ENCODE data around the gene FLT3LG.

DNA sequence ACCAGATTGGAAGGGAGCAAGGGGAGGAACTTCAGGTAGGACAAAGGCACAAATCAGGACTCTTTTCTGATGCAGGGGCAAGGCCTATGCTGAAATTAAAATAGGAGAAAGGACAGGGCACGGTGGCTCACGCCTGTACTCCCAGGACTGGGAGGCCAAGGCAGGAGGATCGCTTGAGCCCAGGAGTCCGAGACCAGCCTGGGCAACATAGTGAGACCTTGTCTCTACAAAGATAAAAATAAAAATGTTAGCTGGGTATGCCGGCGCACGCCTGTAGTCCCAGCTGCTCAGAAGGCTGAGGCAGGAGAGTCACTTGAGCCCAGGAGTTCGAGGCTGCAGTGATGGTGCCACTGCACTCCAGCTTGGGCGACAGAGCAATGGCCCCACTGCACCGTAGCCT is 38.3 kb upstream of the FLT3LG start:
- TF ChIP-seq CTCF (IDR thresholded peaks at IDR 0.05), result no peak
- TF ChIP-seq POLR2A (IDR thresholded peaks at IDR 0.05), result no peak
- TF ChIP-seq POLR2AphosphoS5 (IDR thresholded peaks at IDR 0.05), result no peak

All from prostate gland (tissue), 2 donors.